ENCODE results near the gene CHRM5. TPM values are rescaled to one million over a fixed set of nuclear protein-coding genes. Genes with fewer than 3 reads are reported as not detected.

CHRM5 gene
- total RNA-seq, 2 donors from 2014 or later = 0.11 TPM; not detected in 1

DNA sequence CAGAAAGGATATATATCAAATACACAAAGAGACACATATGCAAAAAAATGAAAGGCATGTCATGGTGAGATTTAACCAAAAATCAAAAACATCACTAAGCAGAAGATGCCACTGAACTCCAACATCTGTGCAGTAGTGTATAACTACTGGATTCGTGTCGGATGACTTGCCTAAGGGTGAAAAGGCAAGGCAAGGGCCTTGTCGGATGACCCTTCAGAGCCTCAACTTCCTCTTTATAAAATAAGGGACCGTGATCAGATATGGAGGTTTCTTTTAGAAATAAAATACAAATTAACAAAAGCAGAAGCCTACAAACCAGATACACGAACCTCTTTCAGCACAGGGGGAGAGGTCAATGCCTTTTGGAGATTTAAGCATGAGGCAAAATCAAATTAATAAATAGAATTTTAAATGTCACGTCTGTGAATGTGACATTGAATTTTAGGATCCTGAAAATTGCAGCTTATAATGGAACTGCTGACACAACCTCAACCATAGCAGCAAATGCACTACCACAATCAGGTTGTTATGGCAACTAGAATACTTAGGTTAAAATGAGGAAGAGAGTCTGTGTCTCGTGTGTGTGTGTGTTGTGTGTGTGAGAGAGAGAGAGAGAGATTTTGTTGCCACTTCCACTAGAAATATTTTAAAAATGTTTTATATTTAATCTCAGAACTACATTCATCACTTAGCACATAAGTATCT, 8.3 kb upstream of the CHRM5 start:
- no peaks in the 10 kb centered on the region for H3K36me3 ChIP-seq
- DNase-seq (ENCODE audit: low spot score) = no peak
- no peak overlapping the region for H3K27ac ChIP-seq
- TF ChIP-seq POLR2A (IDR thresholded peaks at IDR 0.05) (no peak), POLR2AphosphoS5 (IDR thresholded peaks at IDR 0.05) (no peak), CTCF (IDR thresholded peaks at IDR 0.05) (no peak)
- no peaks in the 10 kb centered on the region for H3K9me3 ChIP-seq
- no peaks in the 10 kb centered on the region for H3K4me1 ChIP-seq (replicated peaks)
- no peak overlapping the region for H3K4me3 ChIP-seq
- WGBS = 88% methylated on average over 7 of the region's 7 CpGs
- intact Hi-C loops (cut with DNase I) = loop anchor here (10.0 kb wide), 1 partner anchor 225 kb away; no protein-coding TSS in a partner anchor
- no peaks in the 10 kb centered on the region for H3K27me3 ChIP-seq (replicated peaks; ENCODE audit: insufficient read depth)

GRCh38 chr15:33960549-33960935, 7.8 kb upstream of the CHRM5 start:
- DNase-seq (ENCODE audit: low spot score) = no peak
- H3K27ac ChIP-seq = no peak overlapping the region
- H3K4me1 ChIP-seq (replicated peaks) = no peaks in the 10 kb centered on the region
- H3K36me3 ChIP-seq = no peaks in the 10 kb centered on the region
- WGBS = 81% methylated on average over 3 of the region's 3 CpGs
- no peak overlapping the region for H3K4me3 ChIP-seq
- no peaks in the 10 kb centered on the region for H3K27me3 ChIP-seq (replicated peaks; ENCODE audit: insufficient read depth)
- no peaks in the 10 kb centered on the region for H3K9me3 ChIP-seq
- intact Hi-C loops (cut with DNase I) = loop anchor here (10.0 kb wide), 1 partner anchor 226 kb away; no protein-coding TSS in a partner anchor
- no peak for TF ChIP-seq CTCF (IDR thresholded peaks at IDR 0.05)
- TF ChIP-seq POLR2A (IDR thresholded peaks at IDR 0.05) = no peak
- TF ChIP-seq POLR2AphosphoS5 (IDR thresholded peaks at IDR 0.05) = no peak

GRCh38 chr15:33963831-33964664, 4.2 kb upstream of the CHRM5 start:
- Histone ChIP-seq H3K9me3 (no peaks in the 10 kb centered on the region), H3K27me3 (replicated peaks; ENCODE audit: insufficient read depth) (no peaks in the 10 kb centered on the region), H3K36me3 (no peaks in the 10 kb centered on the region), H3K4me1 (replicated peaks) (no peaks in the 10 kb centered on the region), H3K4me3 (no peak overlapping the region), H3K27ac (no peak overlapping the region)
- 55% methylated on average over 8 of the region's 8 CpGs for WGBS
- peak in 3 of 4 experiments; percentile 24 to 48 (median 41) for TF ChIP-seq CTCF (IDR thresholded peaks at IDR 0.05)
- TF ChIP-seq POLR2A (IDR thresholded peaks at IDR 0.05) = no peak
- no peak for TF ChIP-seq POLR2AphosphoS5 (IDR thresholded peaks at IDR 0.05)
- no peak for DNase-seq (ENCODE audit: low spot score)
- intact Hi-C loops (cut with DNase I) = loop anchor here (10.0 kb wide), 1 partner anchor 229 kb away; no protein-coding TSS in a partner anchor

- H3K36me3 ChIP-seq = no peaks in the 10 kb centered on the region
- no peaks in the 10 kb centered on the region for H3K9me3 ChIP-seq
- no peaks in the 10 kb centered on the region for H3K27me3 ChIP-seq (replicated peaks; ENCODE audit: insufficient read depth)
- H3K27ac ChIP-seq = no peak overlapping the region
- 90% methylated on average over 2 of the region's 2 CpGs for WGBS
- H3K4me3 ChIP-seq = no peak overlapping the region
- intact Hi-C loops (cut with DNase I) = loop anchor here (10.0 kb wide), 1 partner anchor 230 kb away; no protein-coding TSS in a partner anchor
- H3K4me1 ChIP-seq (replicated peaks) = no peaks in the 10 kb centered on the region
- no peak for DNase-seq (ENCODE audit: low spot score)
- TF ChIP-seq POLR2A (IDR thresholded peaks at IDR 0.05) = no peak
- no peak for TF ChIP-seq CTCF (IDR thresholded peaks at IDR 0.05)
- TF ChIP-seq POLR2AphosphoS5 (IDR thresholded peaks at IDR 0.05) = no peak
Measured at GRCh38 chr15:33964665-33965040, 3.6 kb upstream of the CHRM5 start.

All from prostate gland (tissue), 2 donors.